H1 (cell line): ENCODE measurements around the gene GALNT5. TPM values are rescaled to one million over a fixed set of nuclear protein-coding genes. Genes with fewer than 3 reads are reported as not detected.

ENCODE experiments used
- CBX8 ChIP-seq: fragments of 300-800, 300-1000 bp; sonication (generic); IDR thresholded peaks from 2 replicates; pipeline ENCODE4 v1.7.1; 2016; ENCODE audit warnings: low read depth, low read length, borderline replicate concordance
- HDAC6 ChIP-seq: IDR thresholded peaks from one replicate; pipeline ENCODE4 v1.7.1; 2012; ENCODE audit warnings: low read depth, mild to moderate bottlenecking, inconsistent platforms, low read length, moderate library complexity
- MAX ChIP-seq: IDR thresholded peaks from 2 replicates; pipeline ENCODE4 v1.6.1; 2012; ENCODE audit warnings: inconsistent platforms
- POLR2A ChIP-seq, 2 experiments: IDR thresholded peaks; 1 replicate in 1 of 2; 2 replicates in 1 of 2; pipeline ENCODE4 v1.6.1; 2011; ENCODE audit warnings: low read depth in 2 of 2, low read length in 2 of 2, mild to moderate bottlenecking in 2 of 2; ENCODE audit errors: control extremely low read depth in 1 of 2
- SAP30 ChIP-seq: fragments of 300-600 bp; sonication (generic); IDR thresholded peaks from 2 replicates; pipeline ENCODE4 v1.7.1; 2012; ENCODE audit warnings: low read length, moderate library complexity, mild to moderate bottlenecking, inconsistent platforms; ENCODE audit not compliant: insufficient read depth, insufficient replicate concordance
- SUZ12 ChIP-seq: fragments of 200-600 bp; sonication (generic); IDR thresholded peaks from 2 replicates; pipeline ENCODE4 v1.6.1; 2012; ENCODE audit warnings: mild to moderate bottlenecking, inconsistent platforms, low read length, moderate library complexity, mixed read lengths
- TAF7 ChIP-seq: optimal IDR thresholded peaks from 2 replicates; pipeline ENCODE3; 2011; ENCODE audit warnings: low read depth, mild to moderate bottlenecking, inconsistent platforms, low read length, moderate library complexity, borderline replicate concordance
- YY1 ChIP-seq: IDR thresholded peaks from 2 replicates; pipeline ENCODE4 v1.6.1; 2011; ENCODE audit warnings: low read depth, mild to moderate bottlenecking, low read length
- polyA plus RNA-seq, 7 experiments: library from polyadenylated mRNA; depleted of rRNA in 3 of 7; stranded (reverse) in 5 of 7; unstranded in 2 of 7; fragments of >200 nt in 5 of 7; fragments of 200-250 nt in 2 of 7; gene quantifications; 1 replicate in 5 of 7; 2 replicates in 1 of 7; 4 replicates in 1 of 7; pipeline versions ENCODE4 v1.2.1 to v1.2.3, GENCODE V29; 2011 to 2013; ENCODE audit warnings: missing spikeins in 2 of 7, mixed read lengths in 2 of 7
- total RNA-seq: library from RNA; stranded (reverse); fragmentation: NEBNext Ultra II Directional; extraction: Animal tissue kit (Norgen Biotek cat#: 25700); gene quantifications from 2 replicates; pipeline ENCODE4 v1.2.1, GENCODE V29; 2021
- TF ChIP-seq, protein P1 (sequence below): IDR thresholded peaks from 2 replicates; pipeline ENCODE4 v1.6.1; 2011; ENCODE audit warnings: low read depth, mild to moderate bottlenecking, low read length; ENCODE audit not compliant: insufficient read depth

Gene GALNT5
- total and polyA plus RNA-seq, 2 of the 8 experiments (the other 6 are each of a cell fraction or from before 2014, with no cell fraction given): 0.02 to 0.06 TPM

DNA sequence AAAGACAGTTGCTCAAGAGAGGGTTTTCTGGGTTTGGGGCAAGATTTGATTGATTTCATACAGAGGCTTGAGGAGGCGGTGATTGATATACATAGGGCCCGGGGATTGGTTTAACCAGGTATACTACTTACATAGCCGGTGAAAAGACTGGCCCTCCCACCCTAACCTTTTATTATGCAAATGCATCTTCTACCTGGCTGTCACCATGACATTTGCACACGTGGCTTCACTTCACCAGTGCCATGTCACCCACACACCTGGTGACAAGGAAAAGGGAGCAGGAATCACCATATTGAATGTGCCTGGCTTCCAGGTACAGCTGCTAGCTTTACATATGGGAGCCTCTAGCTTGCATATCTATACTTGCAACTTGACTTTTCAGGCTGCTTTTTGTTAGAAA lies 58.4 kb downstream of the GALNT5 start (continued):
- TF ChIP-seq, protein P1, sequence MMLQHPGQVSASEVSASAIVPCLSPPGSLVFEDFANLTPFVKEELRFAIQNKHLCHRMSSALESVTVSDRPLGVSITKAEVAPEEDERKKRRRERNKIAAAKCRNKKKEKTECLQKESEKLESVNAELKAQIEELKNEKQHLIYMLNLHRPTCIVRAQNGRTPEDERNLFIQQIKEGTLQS: no peak
- no peak for TF ChIP-seq CBX8
- TF ChIP-seq SAP30: peak; percentile 94
- TF ChIP-seq SUZ12: no peak
- peak; percentile 94 for TF ChIP-seq MAX
- TF ChIP-seq POLR2A (IDR thresholded peaks at IDR 0.05; ENCODE audit: control extremely low read depth in 1 of 2, low read depth in 2 of 2, low read length in 2 of 2): no peak
- no peak for TF ChIP-seq HDAC6
- TF ChIP-seq YY1: no peak
- no peak for TF ChIP-seq TAF7
